HG03175 (cell line): ENCODE data around the gene RUNX2.

Experiments
- ATAC-seq: cut with Tn5 transposase; IDR thresholded peaks from one replicate; pipeline ENCODE4 v1.9.1; 2021; ENCODE audit warnings: mild to moderate bottlenecking, moderate library complexity; ENCODE audit not compliant: unreplicated experiment

Gene RUNX2

GRCh38 chr6:45477790-45478189 lies 149.7 kb downstream of the RUNX2 start:
- no peak for ATAC-seq

GRCh38 chr6:45478240-45478639 lies 150.1 kb downstream of the RUNX2 start:
- ATAC-seq: no peak

GRCh38 chr6:45479834-45480751 lies 152.0 kb downstream of the RUNX2 start:
- ATAC-seq: peak; percentile 77

DNA sequence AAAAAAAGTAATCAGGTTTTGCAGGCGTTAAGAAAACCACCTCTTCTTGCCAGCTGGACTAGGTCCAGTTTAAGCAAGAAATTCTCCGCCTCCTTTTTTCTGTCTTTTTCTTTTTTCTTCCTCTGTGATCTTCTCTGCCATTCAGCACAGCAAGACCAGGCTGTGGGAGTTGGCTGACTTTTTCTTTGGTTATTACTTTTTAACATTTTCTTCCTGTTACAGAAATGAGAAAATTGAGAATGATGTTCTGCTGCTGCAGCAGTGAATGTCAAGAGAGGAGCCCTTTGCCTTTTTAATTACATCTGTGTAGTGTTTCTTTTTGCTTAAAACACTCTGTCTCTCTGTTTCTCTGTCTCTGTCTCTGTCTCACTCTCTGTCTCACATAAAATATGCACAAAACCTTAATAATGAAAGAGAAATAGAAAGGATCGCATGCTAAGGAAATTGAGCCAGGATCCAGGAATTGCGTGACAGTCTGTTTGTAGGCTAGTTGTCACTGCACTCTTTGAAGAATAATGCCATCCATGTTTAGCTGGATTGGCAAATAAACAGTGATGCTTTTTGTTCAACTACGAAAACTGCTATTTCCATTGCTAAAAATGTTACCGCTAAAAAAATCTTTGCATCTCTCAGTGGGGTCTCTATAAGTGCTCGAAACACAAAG lies 152.8 kb downstream of the RUNX2 start:
- ATAC-seq: no peak

DNA sequence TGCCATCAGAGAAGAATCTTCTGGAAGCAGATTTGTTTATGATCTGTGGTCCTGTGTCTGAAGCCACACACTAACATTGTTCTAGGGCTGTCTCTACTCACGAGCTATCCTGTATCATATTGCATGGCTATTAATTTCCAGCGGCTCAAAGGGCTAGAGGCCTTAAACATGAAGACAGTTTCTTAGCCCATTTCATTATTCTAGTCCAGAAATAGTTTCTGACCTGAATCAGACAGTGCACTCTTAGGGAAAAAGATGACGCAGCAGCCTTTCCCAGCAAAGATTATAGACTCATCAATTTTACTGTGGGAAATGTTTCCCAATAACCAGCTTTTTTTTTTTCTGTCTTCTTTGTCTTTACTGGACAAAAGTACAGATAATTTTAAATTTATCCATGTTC lies 154.9 kb downstream of the RUNX2 start:
- ATAC-seq: no peak

GRCh38 chr6:45483501-45483900 lies 155.4 kb downstream of the RUNX2 start:
- ATAC-seq: no peak

DNA sequence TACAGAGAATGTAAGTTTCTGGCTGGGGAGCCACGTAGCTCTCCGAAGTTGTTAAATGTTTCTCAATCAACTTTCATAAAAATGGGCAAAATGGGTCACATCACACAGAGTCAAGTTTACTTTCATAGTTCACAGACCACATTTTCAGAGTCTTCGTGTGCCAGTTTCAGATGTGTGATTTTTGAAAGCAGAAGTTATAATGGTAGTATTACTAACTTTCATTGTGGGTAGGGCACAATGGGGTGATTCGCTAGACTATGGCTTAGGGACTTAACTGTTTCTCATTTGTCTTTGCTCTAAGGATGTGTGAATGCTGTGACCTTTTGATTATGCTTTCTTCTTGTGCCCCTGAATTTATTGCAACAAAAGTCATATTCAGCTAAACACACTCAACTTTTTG lies 158.6 kb downstream of the RUNX2 start:
- no peak for ATAC-seq

DNA sequence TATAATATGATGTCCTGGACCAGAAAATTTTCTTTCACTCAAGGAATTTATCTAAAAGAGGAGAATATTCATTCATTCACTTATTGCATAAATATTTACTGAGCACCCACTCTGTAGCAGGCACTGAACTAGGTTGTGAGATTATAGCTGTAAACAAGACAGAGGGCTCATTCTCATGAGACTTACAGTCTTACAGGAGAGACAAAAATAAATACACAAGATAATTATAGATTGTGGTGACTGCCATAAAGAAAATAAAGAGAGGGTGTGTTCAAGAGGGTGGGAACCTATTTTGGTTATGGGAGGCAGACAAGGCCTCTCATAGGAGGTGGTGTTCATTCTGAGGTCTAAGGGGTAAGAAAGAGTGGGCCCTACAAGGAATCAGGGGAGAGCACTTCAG lies 159.5 kb downstream of the RUNX2 start:
- ATAC-seq: no peak

- ATAC-seq: no peak
Observed at GRCh38 chr6:45488269-45488668, 160.1 kb downstream of the RUNX2 start.

DNA sequence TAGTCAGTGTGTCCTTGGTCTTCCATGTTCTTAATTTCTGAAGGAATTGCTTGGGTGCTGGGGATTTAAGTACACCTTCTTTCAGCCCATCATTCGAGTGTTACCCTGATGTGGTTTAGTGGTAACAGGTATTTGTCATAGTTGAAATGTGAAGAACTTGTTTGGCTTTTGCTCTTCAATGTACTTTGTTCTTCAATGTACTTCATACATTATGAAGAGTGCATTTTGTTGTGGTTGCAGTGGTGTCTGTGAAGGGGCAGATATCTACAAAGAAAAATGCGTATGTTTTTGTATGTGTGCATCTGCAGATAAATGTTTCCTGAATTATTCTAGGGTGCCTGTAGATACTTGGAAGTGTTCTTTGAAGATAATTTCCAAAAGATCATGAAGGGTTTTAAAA lies 160.8 kb downstream of the RUNX2 start:
- no peak for ATAC-seq

GRCh38 chr6:45491048-45491735 lies 163.1 kb downstream of the RUNX2 start:
- ATAC-seq: no peak

- no peak for ATAC-seq
Observed at GRCh38 chr6:45491874-45492273, 163.7 kb downstream of the RUNX2 start.

DNA sequence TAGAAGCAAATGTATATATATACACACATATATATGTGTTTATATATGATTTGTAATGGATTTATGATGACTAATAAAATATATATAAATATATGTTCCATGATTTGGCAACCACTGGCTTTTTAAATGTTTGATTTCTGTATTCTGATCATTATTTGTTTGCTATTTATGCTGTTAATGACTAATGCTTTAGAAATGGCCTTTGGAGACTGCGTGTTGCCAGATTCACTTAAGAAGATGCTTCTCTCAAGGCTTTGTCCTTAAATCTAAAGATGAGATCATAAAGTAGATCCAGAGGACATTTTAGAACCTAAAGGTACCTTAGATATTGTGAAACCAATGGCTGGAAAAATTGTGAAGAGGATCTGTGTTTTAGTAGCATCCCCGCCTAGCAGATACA lies 165.6 kb downstream of the RUNX2 start:
- ATAC-seq: no peak

DNA sequence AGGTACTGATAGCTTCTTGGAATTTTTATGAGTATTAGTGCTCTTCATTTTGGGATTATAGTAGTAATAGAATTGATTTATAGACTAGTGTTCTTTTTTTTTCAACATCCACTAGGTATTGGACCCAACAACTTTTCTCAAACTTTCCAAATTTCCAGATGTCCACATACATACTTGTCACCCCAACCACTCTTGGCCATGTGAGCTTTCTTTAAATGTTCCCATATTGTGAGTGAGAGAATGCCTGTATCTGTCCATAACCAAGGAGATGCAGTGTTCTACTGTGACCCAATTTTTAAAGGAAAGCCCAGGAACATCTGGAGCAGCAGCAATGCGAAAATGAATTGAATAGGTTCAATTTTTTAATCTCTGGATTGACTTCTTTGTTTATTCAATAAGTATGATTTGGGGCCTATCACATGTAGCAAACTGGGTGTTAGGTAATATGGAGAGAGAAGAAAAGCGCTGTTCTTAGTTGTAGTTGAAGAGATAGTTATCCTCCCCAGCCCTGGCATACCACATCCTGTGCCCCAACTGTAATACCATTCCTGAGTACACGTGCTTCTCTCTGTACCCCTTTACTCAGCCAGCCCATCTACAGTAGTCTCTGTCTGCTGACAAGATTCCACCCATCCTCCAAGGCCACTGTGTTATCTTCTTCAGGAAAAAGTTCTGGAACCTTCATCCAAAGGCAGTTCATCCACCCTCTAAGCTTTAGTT lies 166.4 kb downstream of the RUNX2 start:
- no peak for ATAC-seq

- ATAC-seq: no peak
Observed at GRCh38 chr6:45495429-45496084, 167.4 kb downstream of the RUNX2 start.

DNA sequence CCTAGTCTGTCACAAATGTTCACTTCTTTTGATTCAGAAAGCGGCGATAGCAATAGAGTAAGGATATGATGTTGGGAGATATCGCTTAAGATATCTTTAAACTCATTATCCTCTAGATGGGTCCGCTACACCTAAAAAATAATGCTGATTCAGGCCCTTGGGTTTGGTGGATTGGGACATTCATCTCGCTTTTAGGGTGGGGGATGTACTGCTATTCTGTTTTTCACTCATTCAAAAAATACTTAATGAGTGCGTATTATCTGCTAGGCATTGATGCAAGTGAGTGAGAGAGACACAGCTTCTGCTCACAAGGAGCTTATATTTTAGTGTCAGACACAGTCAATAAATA lies 167.9 kb downstream of the RUNX2 start:
- no peak for ATAC-seq

DNA sequence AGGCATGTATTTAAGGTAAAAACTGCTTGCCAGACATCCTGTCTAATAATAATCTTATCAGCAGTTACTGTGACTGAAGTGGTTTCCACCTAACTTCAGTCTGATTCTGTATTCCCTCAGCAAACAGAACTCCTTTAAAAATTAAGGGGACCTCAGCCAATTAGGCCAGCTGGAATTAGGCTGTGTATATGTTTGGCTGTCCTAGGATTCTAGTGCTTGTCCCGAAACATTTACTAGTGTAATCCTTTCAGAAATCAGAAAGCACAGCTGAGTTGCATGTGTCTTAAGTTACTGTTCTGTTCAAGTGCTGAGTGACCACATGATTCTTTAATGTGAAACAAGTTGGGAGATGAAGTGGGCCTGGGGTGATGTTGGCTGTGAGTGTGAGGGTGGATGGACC lies 170.5 kb downstream of the RUNX2 start:
- ATAC-seq: no peak

DNA sequence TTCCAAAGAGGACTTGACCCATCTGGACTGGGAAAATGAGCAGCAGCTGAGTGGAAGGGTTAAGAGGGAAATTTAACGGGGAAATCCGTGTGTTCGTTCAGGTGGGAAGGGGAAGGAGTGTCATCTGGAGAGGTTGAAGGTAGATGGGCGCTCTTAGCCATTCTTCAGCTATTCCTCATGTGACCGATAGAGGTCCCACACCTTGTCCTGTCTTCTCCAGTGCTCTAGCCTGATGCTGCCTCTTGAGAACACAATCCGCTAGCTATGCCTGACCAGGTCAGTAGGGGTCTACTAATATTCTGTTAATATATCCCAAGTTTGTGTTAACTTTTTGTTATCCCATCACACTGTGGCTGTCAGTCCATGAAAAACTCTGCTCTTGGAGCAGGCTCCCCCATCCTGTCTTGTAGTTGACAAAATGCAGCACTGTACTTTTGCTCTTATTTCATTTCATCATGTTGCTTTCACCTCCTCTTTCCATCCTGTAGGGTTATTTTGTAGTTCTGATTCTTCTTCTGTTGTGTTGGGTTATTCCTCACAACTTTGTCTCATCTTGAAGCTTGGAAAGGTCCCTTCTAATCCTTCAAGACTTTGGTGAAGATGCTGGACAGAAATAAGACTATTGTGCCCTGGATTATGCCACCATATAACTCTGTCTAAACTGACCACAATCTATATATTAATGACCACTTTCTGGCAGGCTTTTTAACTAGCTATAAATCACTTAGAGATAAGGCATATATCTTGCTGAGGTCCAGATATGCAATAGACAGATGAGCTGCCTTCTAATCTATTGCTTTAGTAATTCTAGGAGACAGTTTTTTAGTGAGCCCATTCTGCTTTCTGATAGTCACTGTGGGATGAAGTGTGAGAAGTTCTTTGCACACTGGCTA lies 173.0 kb downstream of the RUNX2 start:
- ATAC-seq: no peak

GRCh38 chr6:45502456-45502855 lies 174.3 kb downstream of the RUNX2 start:
- no peak for ATAC-seq

DNA sequence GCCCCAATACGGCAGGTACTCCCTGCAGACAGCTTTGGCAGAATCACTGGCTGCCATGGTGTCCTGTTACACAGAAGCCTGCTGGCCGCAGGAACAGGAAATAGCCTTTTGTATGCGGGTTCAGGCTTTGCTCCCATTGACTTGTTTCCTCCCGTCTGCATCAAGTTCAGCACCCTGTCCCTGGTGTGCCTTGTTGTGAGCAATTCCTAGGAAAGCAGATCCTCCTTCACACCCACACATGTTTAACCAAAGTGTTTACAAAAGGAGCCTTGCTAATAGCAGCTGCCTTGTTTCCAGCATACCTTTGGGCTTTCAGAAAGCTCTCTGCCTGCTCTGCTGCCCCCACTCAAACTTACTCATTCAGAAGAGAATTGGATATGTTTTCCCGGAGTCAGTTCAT lies 176.8 kb downstream of the RUNX2 start:
- ATAC-seq: no peak
